Measurements from ENCODE around the gene LAMP5.

DNA sequence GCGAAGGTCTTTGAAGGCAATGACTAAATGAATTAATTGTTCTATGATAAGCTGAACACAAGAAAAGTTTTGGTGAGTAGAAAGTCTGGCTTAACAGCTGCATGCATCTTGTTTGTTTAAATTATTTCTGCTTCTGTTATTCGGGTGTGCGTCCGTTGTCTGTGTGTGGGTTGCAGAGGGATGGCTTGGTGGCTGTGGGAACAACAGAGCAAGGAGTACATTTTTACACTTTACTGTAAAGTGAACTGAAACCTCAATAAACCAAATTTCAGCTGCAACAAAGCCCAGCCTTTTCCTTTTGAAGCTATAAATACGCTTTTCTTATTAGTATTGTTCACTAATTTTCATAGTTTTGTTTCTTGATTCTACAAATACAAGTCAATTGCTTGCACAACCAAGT, 3.5 kb upstream of the LAMP5 start:
- no peak for TF ChIP-seq POLR2A (IDR thresholded peaks at IDR 0.05; ENCODE audit: extremely low read depth, insufficient read length)
- TF ChIP-seq, protein P1, sequence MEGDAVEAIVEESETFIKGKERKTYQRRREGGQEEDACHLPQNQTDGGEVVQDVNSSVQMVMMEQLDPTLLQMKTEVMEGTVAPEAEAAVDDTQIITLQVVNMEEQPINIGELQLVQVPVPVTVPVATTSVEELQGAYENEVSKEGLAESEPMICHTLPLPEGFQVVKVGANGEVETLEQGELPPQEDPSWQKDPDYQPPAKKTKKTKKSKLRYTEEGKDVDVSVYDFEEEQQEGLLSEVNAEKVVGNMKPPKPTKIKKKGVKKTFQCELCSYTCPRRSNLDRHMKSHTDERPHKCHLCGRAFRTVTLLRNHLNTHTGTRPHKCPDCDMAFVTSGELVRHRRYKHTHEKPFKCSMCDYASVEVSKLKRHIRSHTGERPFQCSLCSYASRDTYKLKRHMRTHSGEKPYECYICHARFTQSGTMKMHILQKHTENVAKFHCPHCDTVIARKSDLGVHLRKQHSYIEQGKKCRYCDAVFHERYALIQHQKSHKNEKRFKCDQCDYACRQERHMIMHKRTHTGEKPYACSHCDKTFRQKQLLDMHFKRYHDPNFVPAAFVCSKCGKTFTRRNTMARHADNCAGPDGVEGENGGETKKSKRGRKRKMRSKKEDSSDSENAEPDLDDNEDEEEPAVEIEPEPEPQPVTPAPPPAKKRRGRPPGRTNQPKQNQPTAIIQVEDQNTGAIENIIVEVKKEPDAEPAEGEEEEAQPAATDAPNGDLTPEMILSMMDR (IDR thresholded peaks at IDR 0.05; ENCODE audit: low read depth, low read length), result no peak
- TF ChIP-seq, protein P2, sequence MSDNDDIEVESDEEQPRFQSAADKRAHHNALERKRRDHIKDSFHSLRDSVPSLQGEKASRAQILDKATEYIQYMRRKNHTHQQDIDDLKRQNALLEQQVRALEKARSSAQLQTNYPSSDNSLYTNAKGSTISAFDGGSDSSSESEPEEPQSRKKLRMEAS (IDR thresholded peaks at IDR 0.05; ENCODE audit: low read depth, low read length), result no peak
- TF ChIP-seq MYC (IDR thresholded peaks at IDR 0.05; ENCODE audit: low read depth, low read length), result no peak
